ENCODE data around the gene SORCS2. TPM values are rescaled to one million over a fixed set of nuclear protein-coding genes. Genes with fewer than 3 reads are reported as not detected.

The SORCS2 gene
- total RNA-seq, 1 experiment from 2014 or later, result not detected

- no peak for DNase-seq (ENCODE audit: unreplicated experiment)
- Mint-ChIP-seq H3K27me3 (ENCODE audit: insufficient read depth, unreplicated experiment) (peaks cover 53% of the 10 kb centered on the region), H3K9me3 (ENCODE audit: unreplicated experiment) (no peaks in the 10 kb centered on the region), H3K27ac (ENCODE audit: low read depth, unreplicated experiment) (no peak overlapping the region), H3K36me3 (ENCODE audit: insufficient read depth, unreplicated experiment) (no peaks in the 10 kb centered on the region), H3K4me1 (ENCODE audit: insufficient read depth, unreplicated experiment) (no peaks in the 10 kb centered on the region), H3K4me3 (ENCODE audit: unreplicated experiment) (no peak overlapping the region)
- ChIA-PET CTCF (interaction anchor here (0.5 kb wide), 1 partner anchor 51 kb away, joined by 3 read pairs; no protein-coding TSS in a partner anchor), POLR2A (interaction anchor here (0.6 kb wide), 1 partner anchor 145 kb away, joined by 3 read pairs; no protein-coding TSS in a partner anchor)
- intact Hi-C loops (cut with micrococcal nuclease), result loop anchor here (10.0 kb wide), 1 partner anchor 111 kb away; no protein-coding TSS in a partner anchor
- no peak for TF ChIP-seq CTCF (IDR thresholded peaks at IDR 0.05; ENCODE audit: unreplicated experiment)
- no TSS peak for BruUV-seq (replicated peaks)
Measured at GRCh38 chr4:7524064-7524682, 331.8 kb downstream of the SORCS2 start.

GRCh38 chr4:7524843-7525242 is 332.5 kb downstream of the SORCS2 start:
- POLR2A ChIA-PET, result no interaction called here
- peaks cover 46% of the 10 kb centered on the region for H3K27me3 Mint-ChIP-seq (ENCODE audit: insufficient read depth, unreplicated experiment)
- CTCF ChIA-PET, result interaction anchor here (0.5 kb wide), 1 partner anchor 51 kb away, joined by 3 read pairs; no protein-coding TSS in a partner anchor

GRCh38 chr4:7526491-7526890 is 334.2 kb downstream of the SORCS2 start:
- TF ChIP-seq CTCF (IDR thresholded peaks at IDR 0.05; ENCODE audit: unreplicated experiment), result no peak
- no peak overlapping the region for H3K27ac Mint-ChIP-seq (ENCODE audit: low read depth, unreplicated experiment)

More at GRCh38 chr4:7524843-7525242, 332.5 kb downstream of the SORCS2 start:
- H3K27ac Mint-ChIP-seq (ENCODE audit: low read depth, unreplicated experiment), result no peak overlapping the region
- no peak for DNase-seq (ENCODE audit: unreplicated experiment)
- H3K4me3 Mint-ChIP-seq (ENCODE audit: unreplicated experiment), result no peak overlapping the region
- no peaks in the 10 kb centered on the region for H3K36me3 Mint-ChIP-seq (ENCODE audit: insufficient read depth, unreplicated experiment)
- TF ChIP-seq CTCF (IDR thresholded peaks at IDR 0.05; ENCODE audit: unreplicated experiment), result no peak
- H3K9me3 Mint-ChIP-seq (ENCODE audit: unreplicated experiment), result no peaks in the 10 kb centered on the region
- no peaks in the 10 kb centered on the region for H3K4me1 Mint-ChIP-seq (ENCODE audit: insufficient read depth, unreplicated experiment)
- intact Hi-C loops (cut with micrococcal nuclease), result loop anchor here (10.0 kb wide), 1 partner anchor 110 kb away; no protein-coding TSS in a partner anchor
- no TSS peak for BruUV-seq (replicated peaks)

GRCh38 chr4:7526929-7527535 is 334.7 kb downstream of the SORCS2 start:
- Mint-ChIP-seq H3K9me3 (ENCODE audit: unreplicated experiment) (no peaks in the 10 kb centered on the region), H3K4me3 (ENCODE audit: unreplicated experiment) (no peak overlapping the region), H3K27me3 (ENCODE audit: insufficient read depth, unreplicated experiment) (peaks cover 25% of the 10 kb centered on the region), H3K36me3 (ENCODE audit: insufficient read depth, unreplicated experiment) (no peaks in the 10 kb centered on the region), H3K4me1 (ENCODE audit: insufficient read depth, unreplicated experiment) (no peaks in the 10 kb centered on the region), H3K27ac (ENCODE audit: low read depth, unreplicated experiment) (no peak overlapping the region)
- no peak for DNase-seq (ENCODE audit: unreplicated experiment)
- intact Hi-C loops (cut with micrococcal nuclease), result loop anchor here (10.0 kb wide), 1 partner anchor 108 kb away; no protein-coding TSS in a partner anchor
- no peak for TF ChIP-seq CTCF (IDR thresholded peaks at IDR 0.05; ENCODE audit: unreplicated experiment)
- ChIA-PET POLR2A (no interaction called here), CTCF (no interaction called here)
- BruUV-seq (replicated peaks), result no TSS peak

More at GRCh38 chr4:7526491-7526890, 334.2 kb downstream of the SORCS2 start:
- Mint-ChIP-seq H3K36me3 (ENCODE audit: insufficient read depth, unreplicated experiment) (no peaks in the 10 kb centered on the region), H3K4me1 (ENCODE audit: insufficient read depth, unreplicated experiment) (no peaks in the 10 kb centered on the region), H3K4me3 (ENCODE audit: unreplicated experiment) (no peak overlapping the region), H3K27me3 (ENCODE audit: insufficient read depth, unreplicated experiment) (peaks cover 30% of the 10 kb centered on the region), H3K9me3 (ENCODE audit: unreplicated experiment) (no peaks in the 10 kb centered on the region)
- ChIA-PET CTCF (no interaction called here), POLR2A (no interaction called here)
- DNase-seq (ENCODE audit: unreplicated experiment), result no peak
- intact Hi-C loops (cut with micrococcal nuclease), result loop anchor here (10.0 kb wide), 1 partner anchor 108 kb away; no protein-coding TSS in a partner anchor
- no TSS peak for BruUV-seq (replicated peaks)

All from MCF 10A (cell line).